Hematopoietic multipotent progenitor cell treated with erythropoietin and hydrocortisone succinate and interleukin-3 and kit ligand, for 4 days (in vitro differentiated cells): Measurements from ENCODE around the gene TMED1.

Source experiments
- DNase-seq: peaks from one replicate; pipeline ENCODE4 v3.0.0-alpha.2; 2015

The TMED1 gene

GRCh38 chr19:10808937-10809649 is 26.9 kb downstream of the TMED1 start:
- DNase-seq = peak; percentile 88

DNA sequence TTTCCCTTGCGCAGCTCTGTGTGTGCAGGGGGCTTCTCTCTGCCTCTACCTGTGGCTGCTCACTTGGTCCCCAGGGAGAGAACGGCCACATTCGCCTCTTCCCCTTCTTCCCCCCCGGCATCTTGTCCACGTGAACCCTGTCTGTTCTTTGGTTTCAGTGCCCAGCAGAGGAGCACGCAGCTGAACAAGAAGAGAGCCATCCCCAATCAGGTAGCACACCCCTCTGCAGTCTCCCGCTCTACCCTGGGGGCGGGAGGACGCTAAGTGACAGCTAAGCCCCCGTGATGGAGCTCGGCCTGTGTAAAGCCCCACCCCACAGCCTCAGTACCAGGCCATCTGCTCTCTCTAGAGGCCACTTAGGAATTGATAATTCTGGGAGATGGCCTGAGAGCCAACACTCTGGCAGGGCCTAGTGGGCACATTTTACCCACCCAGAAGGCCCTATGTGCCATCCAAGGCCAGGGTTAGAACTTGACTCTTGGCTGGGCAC is 30.2 kb downstream of the TMED1 start:
- DNase-seq = no peak

DNA sequence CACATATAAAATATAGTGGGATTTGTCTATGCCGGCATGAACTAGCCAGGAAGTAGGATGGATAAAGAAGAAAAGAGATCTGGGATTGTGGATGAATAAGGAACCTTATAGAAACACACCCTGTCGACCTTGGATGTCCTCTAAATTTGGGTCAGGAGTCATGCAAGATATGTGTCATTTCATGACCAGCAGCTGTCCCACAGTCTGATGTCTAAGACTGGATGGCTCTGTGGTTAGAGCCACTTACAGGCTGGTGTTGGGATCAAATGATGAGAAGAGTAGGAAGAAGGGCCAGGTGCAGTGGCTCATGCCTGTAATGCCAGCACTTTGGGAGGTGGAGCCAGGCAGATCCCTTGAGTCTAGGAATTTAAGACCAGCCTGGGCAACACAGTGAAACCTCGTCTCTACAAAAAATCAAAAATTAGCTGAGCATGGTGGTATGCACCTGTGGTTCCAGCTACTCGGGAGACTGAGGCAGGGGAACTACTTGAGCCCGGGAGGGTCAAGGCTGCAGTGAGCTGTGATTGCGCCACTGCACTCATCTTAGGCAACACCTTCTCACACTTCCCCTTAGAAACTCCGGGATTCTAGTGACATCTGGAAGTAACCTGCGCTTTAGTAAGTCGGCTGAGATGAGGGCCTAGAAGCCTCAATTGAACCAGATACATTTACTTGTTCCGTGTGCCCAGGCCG is 30.8 kb downstream of the TMED1 start:
- DNase-seq = no peak

- DNase-seq = no peak
Observed at GRCh38 chr19:10803252-10803651, 32.8 kb downstream of the TMED1 start.

GRCh38 chr19:10802479-10802878 is 33.5 kb downstream of the TMED1 start:
- no peak for DNase-seq

- DNase-seq = no peak
Observed at GRCh38 chr19:10800488-10800887, 35.5 kb downstream of the TMED1 start.

DNA sequence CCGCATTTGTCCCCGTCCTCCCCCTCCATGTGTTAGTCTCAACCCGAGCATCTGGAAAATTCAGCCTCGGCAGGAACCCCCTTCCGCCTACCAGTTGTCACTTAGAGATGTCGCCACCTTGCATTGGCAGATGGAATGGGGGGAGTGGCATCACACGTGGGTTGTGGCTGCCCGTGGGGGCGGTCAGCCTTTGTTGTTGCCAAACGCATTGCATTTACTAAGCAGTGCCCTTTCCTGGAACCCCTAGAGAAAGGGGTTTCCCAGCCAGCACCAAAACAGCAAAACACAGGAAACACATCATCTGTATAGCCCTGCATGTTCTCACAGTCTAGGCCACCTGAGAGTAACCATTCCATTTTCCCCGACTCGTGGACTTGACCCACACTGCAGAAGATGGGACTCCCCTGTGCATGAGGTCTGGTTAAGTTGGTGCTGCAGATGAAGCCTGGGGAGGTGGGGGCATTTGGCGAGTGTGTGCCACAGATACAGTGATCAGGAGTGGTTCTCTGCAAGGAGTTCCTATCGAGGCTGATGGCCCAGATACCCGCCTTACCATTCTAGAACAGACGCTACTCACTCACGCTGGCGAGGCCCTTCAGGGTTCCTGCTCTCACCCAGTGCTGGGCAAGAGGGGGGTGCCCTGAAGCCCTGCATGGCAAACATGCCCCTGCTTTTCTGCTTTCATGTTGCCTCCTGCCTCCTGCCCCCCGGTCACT is 38.3 kb downstream of the TMED1 start:
- no peak for DNase-seq

DNA sequence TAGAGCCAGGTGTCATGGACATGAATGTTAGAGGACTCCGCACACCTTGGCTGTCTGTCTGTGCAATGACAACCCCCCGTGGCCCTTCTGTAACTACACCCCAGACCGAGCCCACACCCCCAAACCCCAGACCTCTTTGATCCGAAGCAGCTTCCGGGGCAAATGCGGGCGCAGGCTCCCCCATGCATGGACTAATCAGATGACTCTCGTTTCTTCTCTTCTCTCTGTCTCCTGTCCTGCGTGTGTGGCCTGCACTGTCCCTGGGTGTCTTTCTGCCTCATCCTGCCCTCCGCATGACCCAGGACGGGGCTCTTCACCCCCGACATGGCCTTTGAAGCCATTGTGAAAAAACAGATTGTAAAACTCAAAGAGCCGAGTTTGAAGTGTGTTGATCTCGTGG is 38.9 kb downstream of the TMED1 start:
- no peak for DNase-seq

- no peak for DNase-seq
Observed at GRCh38 chr19:10796653-10797052, 39.4 kb downstream of the TMED1 start.

DNA sequence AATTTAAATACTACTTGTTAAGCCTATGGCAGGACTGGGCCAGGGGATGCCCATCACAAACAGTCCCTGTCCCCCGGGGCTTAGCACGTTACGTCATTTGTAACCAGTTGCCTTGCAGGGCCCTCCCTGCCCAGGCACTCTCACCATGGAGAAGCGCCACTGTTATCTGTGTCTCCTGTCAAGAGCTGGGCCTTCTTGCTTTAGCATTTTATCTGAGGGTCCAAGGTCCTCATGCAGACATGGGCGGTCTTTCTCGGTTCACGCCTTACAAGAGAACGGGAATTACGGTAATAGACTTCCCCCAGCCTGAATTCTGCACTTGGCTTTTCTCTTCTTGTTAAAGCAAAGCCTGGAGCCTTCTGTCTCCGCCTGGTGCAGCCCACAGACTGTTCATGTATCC is 46.1 kb downstream of the TMED1 start:
- no peak for DNase-seq

- no peak for DNase-seq
Observed at GRCh38 chr19:10788146-10788545, 47.9 kb downstream of the TMED1 start.

- peak; percentile 63 for DNase-seq
Observed at GRCh38 chr19:10784257-10784656, 51.8 kb downstream of the TMED1 start.

GRCh38 chr19:10782795-10783194 is 53.2 kb downstream of the TMED1 start:
- DNase-seq = no peak
